ENCODE data around the gene VKORC1.

The VKORC1 gene

DNA sequence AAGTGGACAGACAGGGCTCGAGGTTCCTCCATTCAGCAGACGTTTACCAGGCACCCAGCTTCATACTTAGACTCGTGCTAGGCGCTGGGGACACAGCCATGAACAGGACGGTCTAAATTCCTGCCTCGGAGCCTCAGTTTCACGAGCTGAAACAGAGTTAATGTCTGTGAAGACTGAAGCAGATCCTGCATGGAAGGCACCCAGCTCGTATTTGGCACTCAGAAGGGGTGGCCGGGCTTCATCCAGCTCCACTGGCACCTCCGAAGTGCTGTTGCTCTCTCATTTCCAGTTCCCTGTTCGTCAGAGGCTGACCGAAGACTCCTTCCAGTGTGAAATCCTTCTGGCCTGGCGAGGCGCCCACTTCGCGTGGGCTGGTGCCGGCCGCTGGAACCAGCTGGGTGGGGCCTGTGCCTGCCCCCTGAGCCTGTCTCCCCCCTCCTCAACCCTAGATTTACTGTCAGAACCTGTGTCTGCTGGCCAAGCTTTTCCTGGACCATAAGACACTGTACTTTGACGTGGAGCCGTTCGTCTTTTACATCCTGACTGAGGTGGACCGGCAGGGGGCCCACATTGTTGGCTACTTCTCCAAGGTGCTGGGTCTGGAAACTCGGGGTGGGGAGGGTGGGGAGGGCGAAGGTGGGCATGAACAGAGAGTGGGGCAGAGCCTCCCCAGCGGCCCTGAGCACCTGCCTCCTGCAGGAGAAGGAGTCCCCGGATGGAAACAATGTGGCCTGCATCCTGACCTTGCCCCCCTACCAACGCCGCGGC, 35.2 kb upstream of the VKORC1 start:
- DNase-seq, result no peak

GRCh38 chr16:31128711-31129567, 34.3 kb upstream of the VKORC1 start:
- DNase-seq, result no peak

GRCh38 chr16:31127182-31127581, 32.6 kb upstream of the VKORC1 start:
- no peak for DNase-seq

DNA sequence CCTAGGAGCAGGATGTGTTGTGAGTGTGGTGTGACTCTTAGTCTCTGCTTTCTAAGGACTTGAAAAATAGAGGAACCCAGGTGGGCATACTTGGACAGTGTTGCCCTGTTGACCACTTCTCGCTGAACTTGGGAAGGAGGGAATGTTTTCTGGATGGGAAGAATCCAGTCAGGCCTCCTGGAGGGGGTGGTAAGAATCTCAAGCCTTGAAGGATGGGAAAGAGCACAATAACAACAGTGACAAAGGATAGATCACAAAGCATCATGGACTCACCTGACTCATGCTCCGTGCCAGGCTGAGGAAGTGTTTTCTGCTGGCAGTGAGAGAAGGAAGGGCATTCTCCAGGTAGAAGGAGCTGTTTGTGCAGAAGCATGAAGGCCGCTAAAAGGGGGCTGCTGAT, 31.2 kb upstream of the VKORC1 start:
- DNase-seq, result no peak

- no peak for DNase-seq
Observed at GRCh38 chr16:31120129-31120528, 25.5 kb upstream of the VKORC1 start.

DNA sequence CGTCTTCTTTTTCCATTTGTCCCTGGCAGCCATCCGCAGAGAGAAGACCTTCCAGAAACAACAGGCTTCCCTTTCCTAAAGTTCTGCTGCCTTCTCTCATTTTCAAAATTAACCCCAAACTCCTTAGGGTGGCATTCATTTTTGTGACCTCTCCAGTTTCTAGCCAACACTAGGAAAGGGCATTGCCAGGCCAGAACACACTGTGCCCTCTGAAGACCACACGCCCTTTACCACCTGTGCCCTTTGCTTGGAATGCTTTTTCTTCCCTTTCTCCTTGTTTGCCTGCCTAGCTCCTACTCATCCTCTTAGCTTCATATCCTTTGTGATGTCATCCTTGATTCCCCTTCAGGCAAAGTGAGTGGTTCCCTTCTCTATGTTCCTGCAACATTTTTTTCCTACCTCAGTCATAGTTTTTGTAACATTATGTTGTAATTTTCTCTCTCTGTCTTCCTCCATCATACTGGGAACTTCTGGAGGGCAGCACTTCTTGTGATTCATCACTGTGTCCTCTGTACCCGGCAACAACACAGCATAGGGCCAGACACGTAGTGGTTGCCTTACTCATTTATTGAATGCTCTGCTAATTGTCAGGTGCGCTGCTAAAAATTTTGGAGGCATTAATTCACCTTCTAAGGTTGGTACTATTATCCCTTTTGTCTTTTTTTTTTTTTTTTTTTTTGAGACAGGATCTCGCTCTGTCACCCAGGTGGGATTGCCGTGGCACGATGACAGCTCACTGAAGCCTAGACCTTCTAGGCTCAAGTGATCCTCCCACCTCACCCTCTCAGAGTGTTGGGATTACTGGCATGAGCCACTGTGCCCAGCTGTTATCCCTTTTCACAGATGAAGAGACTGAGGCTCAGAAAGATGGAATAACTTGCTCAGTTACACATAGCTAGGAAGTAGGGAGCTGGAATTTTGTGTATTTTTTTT, 23.9 kb upstream of the VKORC1 start:
- DNase-seq, result no peak

DNA sequence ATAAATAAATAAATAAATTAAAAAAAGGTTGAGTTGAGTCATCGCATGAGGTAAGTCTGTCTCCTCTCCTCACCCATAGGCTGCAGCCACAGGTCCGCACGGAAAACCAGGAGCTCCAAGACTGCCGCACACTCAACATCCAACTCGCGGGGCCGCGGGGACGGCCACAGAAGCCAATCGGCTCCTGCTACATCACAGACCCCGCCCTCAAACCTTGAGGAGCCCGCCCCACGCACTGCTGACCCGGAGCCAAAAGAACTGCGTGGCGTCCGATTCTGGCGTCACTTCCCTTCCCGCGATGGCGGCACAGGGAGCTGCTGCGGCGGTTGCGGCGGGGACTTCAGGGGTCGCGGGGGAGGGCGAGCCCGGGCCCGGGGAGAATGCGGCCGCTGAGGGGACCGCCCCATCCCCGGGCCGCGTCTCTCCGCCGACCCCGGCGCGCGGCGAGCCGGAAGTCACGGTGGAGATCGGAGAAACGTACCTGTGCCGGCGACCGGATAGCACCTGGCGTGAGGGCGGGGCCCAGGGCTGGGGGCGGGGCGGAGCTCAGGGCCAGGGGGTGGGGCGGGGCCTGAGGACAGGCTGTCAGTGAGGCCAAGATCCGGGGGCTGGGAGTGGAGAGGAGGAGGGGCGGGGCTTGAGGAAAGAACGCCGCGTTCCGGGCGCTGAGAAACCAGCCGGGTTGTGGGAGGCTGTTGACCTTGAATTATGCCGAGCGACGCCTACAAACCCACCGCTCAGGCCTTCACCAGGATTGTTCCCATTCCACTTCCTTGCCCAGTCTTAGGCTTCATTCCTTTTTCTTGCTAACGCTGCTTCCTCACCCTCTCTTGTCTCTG, 23.0 kb upstream of the VKORC1 start, which contains the start of gene KAT8:
KAT8 (plus strand) TSS at position 281 of the 839 bp plus-strand sequence; CDS start at position 299, 18 bp downstream.
- DNase-seq, result peak; percentile 95

- no peak for DNase-seq
Observed at GRCh38 chr16:31114468-31114867, 19.9 kb upstream of the VKORC1 start.

DNA sequence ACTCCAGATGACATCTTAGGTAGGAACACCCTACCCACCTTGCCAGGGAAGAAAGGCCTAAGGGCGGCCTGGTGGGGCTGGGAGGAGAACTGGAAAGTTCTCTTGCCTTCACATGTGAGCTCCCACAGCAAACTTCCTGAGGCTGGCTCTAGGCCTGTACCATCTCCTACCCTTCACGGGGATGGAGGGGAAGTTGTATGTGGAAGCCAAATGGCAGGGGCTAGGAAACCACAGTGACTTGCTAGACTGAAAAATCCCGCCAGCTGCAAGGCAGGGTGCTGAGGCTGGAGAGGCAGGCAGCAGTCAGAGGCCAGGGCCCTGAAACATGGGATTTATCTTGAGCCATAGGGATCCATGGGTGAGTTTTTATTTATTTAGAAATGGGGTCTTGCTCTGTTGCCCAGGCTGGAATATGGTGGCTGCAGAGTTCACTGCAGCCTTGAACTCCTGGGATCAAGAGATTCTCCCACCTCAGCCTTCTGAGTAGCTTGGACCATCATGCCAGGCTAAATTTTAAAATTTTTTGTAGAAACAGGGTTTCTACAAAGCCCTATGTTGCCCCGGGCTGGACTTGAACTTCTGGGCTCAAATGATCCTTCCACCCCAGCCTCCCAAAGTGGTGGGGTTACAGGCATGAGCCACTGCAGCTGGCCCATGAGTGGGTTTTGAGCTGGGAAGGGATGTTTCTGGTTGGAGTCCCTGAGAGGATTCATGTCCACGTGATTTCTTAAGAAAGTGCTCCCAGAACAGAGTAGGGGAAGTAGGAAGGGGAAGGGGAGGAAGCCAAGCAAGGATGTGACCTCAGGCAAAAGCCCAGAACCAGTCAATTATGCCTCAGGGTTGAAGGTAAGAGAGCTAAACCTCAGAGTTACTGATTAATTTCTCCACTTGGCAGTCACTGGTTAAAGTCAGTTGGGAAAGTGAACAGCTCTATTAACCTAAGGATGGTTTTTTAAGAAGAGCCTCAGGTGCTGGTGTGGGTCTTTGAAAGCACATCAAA, 18.8 kb upstream of the VKORC1 start:
- DNase-seq, result no peak

GRCh38 chr16:31112711-31113110, 18.1 kb upstream of the VKORC1 start:
- no peak for DNase-seq

- no peak for DNase-seq
Observed at GRCh38 chr16:31111881-31112466, 17.4 kb upstream of the VKORC1 start.

DNA sequence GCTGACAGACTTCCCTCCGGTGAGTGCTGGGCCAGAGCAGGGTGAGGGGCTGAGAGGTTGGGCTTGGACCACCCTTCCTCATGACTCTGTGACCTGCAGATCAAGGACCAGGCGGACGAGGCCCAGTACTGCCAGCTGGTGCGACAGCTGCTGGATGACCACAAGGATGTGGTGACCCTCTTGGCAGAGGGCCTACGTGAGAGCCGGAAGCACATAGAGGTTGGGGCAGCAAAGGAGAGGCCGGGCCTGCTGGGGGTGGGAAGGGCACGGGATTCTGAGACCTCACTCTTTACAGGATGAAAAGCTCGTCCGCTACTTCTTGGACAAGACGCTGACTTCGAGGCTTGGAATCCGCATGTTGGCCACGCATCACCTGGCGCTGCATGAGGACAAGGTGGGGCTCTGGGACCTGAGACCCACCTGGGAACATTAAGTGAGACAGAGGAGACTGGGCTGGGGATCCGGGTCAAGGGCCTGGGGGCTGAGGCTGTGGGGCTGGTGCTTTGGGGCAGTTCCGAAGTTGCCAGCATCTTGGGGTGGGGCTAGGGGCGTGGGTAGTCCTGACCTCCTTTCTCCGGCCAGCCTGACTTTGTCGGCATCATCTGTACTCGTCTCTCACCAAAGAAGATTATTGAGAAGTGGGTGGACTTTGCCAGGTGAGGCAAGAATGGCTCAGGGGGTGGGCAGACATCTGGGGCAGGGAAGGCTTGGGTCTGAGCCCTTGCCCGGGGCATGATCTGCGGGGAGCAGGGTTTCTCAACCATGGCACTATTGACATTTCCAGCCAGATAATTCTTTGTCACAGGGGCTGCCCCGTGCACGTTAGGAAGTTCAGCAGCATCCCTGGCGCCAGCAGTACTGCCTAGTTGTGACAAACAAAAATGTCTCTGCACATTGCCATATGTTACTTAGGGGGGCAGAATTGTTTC, 15.8 kb upstream of the VKORC1 start:
- no peak for DNase-seq

GRCh38 chr16:31109622-31110021, 15.0 kb upstream of the VKORC1 start:
- DNase-seq, result no peak

DNA sequence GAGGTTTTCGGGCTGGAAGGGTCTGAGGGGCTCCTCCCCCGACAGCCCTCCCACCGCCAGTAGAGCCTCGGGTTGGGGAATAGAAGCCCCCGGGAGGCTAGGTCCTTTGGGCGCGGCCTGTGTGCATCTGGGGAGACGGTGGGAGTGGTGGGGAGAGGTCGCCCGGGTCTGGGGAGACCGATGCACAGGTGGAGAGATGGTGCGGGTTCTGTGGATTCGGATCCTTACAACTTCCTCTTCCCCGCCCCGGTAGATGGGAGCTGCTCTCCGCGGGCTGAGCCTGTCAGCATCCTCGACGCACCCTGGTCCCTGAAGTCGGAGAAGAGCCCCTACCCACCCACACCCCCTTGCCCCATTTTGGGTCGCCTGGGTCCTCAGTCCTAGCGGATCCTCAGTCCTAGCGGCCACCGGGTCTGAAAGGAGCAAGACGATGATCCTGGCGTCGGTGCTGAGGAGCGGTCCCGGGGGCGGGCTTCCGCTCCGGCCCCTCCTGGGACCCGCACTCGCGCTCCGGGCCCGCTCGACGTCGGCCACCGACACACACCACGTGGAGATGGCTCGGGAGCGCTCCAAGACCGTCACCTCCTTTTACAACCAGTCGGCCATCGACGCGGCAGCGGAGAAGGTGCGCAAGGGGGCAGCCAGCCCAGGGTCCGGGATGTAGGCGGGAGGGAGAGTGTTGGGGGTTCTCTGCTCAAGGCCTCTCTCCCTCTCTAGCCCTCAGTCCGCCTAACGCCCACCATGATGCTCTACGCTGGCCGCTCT, 14.4 kb upstream of the VKORC1 start:
- no peak for DNase-seq

- DNase-seq, result peak; percentile 25
Observed at GRCh38 chr16:31108035-31108793, 13.6 kb upstream of the VKORC1 start, which contains the start of gene BCKDK. Gene BCKDK (plus strand): TSS chr16:31108386. CDS start chr16:31109224, 838 bp downstream.

GRCh38 chr16:31107465-31107867, 12.9 kb upstream of the VKORC1 start:
- no peak for DNase-seq
